B cell (primary cell): ENCODE results near the gene CDC14A. TPM values are rescaled to one million over a fixed set of nuclear protein-coding genes. Genes with fewer than 3 reads are reported as not detected.

ENCODE experiments used
- ATAC-seq: fragments of 200-7000 bp; cut with Tn5 transposase; one replicate; pipeline ENCODE4 v1.10.0; 2021; ENCODE audit warnings: low read depth, mild to moderate bottlenecking, moderate number of reproducible peaks, moderate library complexity
- CTCF ChIA-PET: fragments of 350-600 bp; sonication (Branson Sonifier 250); formaldehyde crosslinking; loops from one replicate; lab custom pipeline; 2021; ENCODE audit warnings: antibody characterized with exemption, inconsistent platforms; lab: Charles Lee
- POLR2A ChIA-PET: fragments of 350-600 bp; sonication (Branson Sonifier 250); formaldehyde crosslinking; loops from one replicate; lab custom pipeline; 2021; ENCODE audit warnings: antibody characterized with exemption; lab: Charles Lee
- DNase-seq: peaks from one replicate; pipeline ENCODE4 v3.0.0; 2013
- H2AFZ ChIP-seq: 2 replicates; pipeline ENCODE4 v1.6.1; 2012; ENCODE audit warnings: mild to moderate bottlenecking, low read depth, low read length; ENCODE audit not compliant: insufficient read depth, poor library complexity, severe bottlenecking
- H3K27ac ChIP-seq, 2 donors: 1 replicate in 1 of 2; 2 replicates in 1 of 2; pipeline ENCODE4 v1.5.1; 2012 to 2013; ENCODE audit warnings: low read length in 2 of 2, mild to moderate bottlenecking in 2 of 2, moderate library complexity in 1 of 2
- H3K27me3 ChIP-seq, 4 experiments: fragments of 200-600 bp in 1 of 4; sonication (generic) in 1 of 4; replicated peaks in 1 of 4; 1 replicate in 2 of 4; 2 replicates in 2 of 4; pipeline versions ENCODE4 v1.6.1 to v1.7.0; 2013 to 2016; ENCODE audit warnings: low read length in 3 of 4, mild to moderate bottlenecking in 2 of 4, mixed read lengths in 1 of 4, moderate library complexity in 1 of 4; ENCODE audit not compliant: insufficient read depth in 4 of 4, control insufficient read depth in 3 of 4; ENCODE audit errors: control extremely low read depth in 1 of 4
- H3K36me3 ChIP-seq, 2 experiments: replicated peaks in 1 of 2; 1 replicate in 1 of 2; 2 replicates in 1 of 2; pipeline versions ENCODE4 v1.6.1 to v1.7.1; 2013; ENCODE audit warnings: low read length in 1 of 2; ENCODE audit not compliant: insufficient read depth in 2 of 2, control insufficient read depth in 1 of 2; ENCODE audit errors: control extremely low read depth in 1 of 2, extremely low read depth in 1 of 2
- H3K4me1 ChIP-seq, 2 donors: fragments of 200-600 bp in 1 of 2; sonication (generic) in 1 of 2; 1 replicate in 1 of 2; 2 replicates in 1 of 2; pipeline versions ENCODE4 v1.5.1 to v1.6.1; 2013 to 2017; ENCODE audit warnings: low read length in 2 of 2; ENCODE audit not compliant: control insufficient read depth in 2 of 2, insufficient read depth in 2 of 2
- H3K4me2 ChIP-seq: replicated peaks from 2 replicates; pipeline ENCODE3; 2012; ENCODE audit warnings: mild to moderate bottlenecking, low read depth, low read length; ENCODE audit not compliant: poor library complexity, severe bottlenecking
- H3K4me3 ChIP-seq, 5 experiments: fragments of 200-600 bp in 1 of 5; sonication (generic) in 1 of 5; 1 replicate in 3 of 5; 2 replicates in 2 of 5; pipeline versions ENCODE4 v1.5.1 to v1.7.0; 2011 to 2016; ENCODE audit warnings: low read length in 4 of 5, mild to moderate bottlenecking in 4 of 5, low read depth in 2 of 5, control low read depth in 1 of 5, moderate library complexity in 1 of 5; ENCODE audit not compliant: insufficient read depth in 1 of 5; ENCODE audit errors: control extremely low read depth in 1 of 5, extremely low read depth in 1 of 5
- H3K79me2 ChIP-seq: fragments of 200-600 bp; sonication (generic); one replicate; pipeline ENCODE4 v1.6.0; 2016; ENCODE audit warnings: low read length; ENCODE audit not compliant: control insufficient read depth, insufficient read depth
- H3K9ac ChIP-seq: fragments of 200-600 bp; sonication (generic); 2 replicates; pipeline ENCODE4 v1.6.1; 2017; ENCODE audit warnings: mild to moderate bottlenecking, low read length, moderate library complexity
- H3K9me3 ChIP-seq, 3 donors: one replicate each; pipeline versions ENCODE4 v1.6.1 to v1.7.1; 2013; ENCODE audit warnings: low read length in 2 of 3; ENCODE audit not compliant: control insufficient read depth in 2 of 3, insufficient read depth in 1 of 3; ENCODE audit errors: control extremely low read depth in 1 of 3
- H4K20me1 ChIP-seq: 2 replicates; pipeline ENCODE4 v1.6.0; 2012; ENCODE audit warnings: mild to moderate bottlenecking, low read length; ENCODE audit not compliant: insufficient read depth, control insufficient read depth, poor library complexity, severe bottlenecking
- H3K27ac Mint-ChIP-seq: one replicate; pipeline ENCODE4 v1.8.0; 2021; ENCODE audit warnings: mixed read lengths
- H3K27me3 Mint-ChIP-seq: one replicate; pipeline ENCODE4 v1.8.0; 2021; ENCODE audit warnings: mixed read lengths
- H3K4me1 Mint-ChIP-seq: one replicate; pipeline ENCODE4 v1.8.0; 2021; ENCODE audit warnings: mixed read lengths
- H3K4me3 Mint-ChIP-seq: one replicate; pipeline ENCODE4 v1.8.0; 2021; ENCODE audit warnings: mixed read lengths
- H3K9me3 Mint-ChIP-seq: one replicate; pipeline ENCODE4 v1.8.0; 2022; ENCODE audit warnings: mixed read lengths; ENCODE audit not compliant: insufficient read depth
- EZH2 ChIP-seq: IDR thresholded peaks from 2 replicates; pipeline ENCODE4 v1.6.1; 2012; ENCODE audit warnings: borderline replicate concordance, low read depth, mild to moderate bottlenecking, moderate library complexity, low read length; ENCODE audit not compliant: insufficient read depth, poor library complexity, severe bottlenecking
- WGBS: methylation state at CpG from one replicate; pipeline ENCODE4 v1.1.5; 2013; ENCODE audit warnings: missing lambda C conversion rate; ENCODE audit not compliant: insufficient coverage; 5-methylcytosine and 5-hydroxymethylcytosine counted together
- intact Hi-C: fragments of 100-400 bp; cut with micrococcal nuclease; formaldehyde crosslinking; loops from one replicate; pipeline ENCODE4 v1.10.0; 2022
- polyA plus RNA-seq: library from polyadenylated mRNA; depleted of rRNA; stranded (reverse); fragments of >200 nt; gene quantifications from 2 replicates; pipeline ENCODE4 v1.2.3, GENCODE V29; 2012
- total RNA-seq, 2 donors: library from RNA; stranded (reverse); fragments of 120-200 nt in 1 of 2; gene quantifications; 1 replicate in 1 of 2; 2 replicates in 1 of 2; pipeline versions ENCODE4 v1.2.3 to v1.2.4, GENCODE V29; 2013 to 2022
- TF ChIP-seq, protein P1 (sequence below): fragments of 200-600 bp; IDR thresholded peaks from one replicate; pipeline ENCODE4 v1.8.0; 2022; ENCODE audit warnings: antibody characterized with exemption, mild to moderate bottlenecking

CDC14A gene
- total and polyA plus RNA-seq, 2 donors (not counting 1 experiment from before 2014, with no cell fraction given) = 6.1 to 41.7 TPM

DNA sequence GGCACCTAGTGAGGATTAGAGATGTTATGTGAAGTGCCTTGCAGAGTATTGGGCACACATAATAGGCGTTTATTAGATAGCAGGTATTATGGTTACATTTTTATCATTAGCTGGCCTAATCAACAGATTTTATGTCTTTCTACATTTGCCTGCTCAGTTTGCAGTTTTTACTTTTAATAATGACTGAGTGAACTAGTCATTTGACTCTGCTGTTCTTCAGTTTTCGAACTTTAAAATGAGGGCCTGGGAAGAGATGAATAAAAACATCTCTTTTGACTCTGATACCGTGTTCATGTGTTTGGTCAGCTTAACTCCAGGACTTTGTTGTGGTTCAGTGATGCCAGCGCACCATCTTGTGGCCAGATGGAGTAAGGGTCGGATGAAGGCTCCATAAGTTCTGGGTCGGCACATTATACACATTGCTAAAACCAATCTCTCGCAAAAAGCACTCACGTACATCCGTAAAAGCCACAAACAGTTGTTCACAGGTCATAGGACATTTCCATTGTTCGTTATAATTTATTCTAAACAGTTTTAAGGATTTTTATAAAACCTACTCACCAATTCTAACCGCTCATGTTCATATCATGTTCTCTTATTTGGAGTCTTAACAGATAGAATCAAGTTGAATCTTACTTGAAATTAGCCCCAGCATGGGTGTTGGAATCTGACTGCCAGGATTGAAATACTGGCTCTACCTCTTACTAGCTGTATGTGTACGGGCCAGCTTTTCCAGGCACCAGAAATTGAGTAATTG, 107.2 kb downstream of the CDC14A start:
- Mint-ChIP-seq H3K4me3 (no peak overlapping the region), H3K27ac (peak overlapping the region; percentile 2), H3K4me1 (peaks cover 18% of the 10 kb centered on the region), H3K9me3 (no peaks in the 10 kb centered on the region), H3K27me3 (no peaks in the 10 kb centered on the region)
- DNase-seq = peak; percentile 73
- Histone ChIP-seq H3K4me3 (no peak overlapping the region), H3K27ac (no peak overlapping the region), H3K4me1 (peaks cover 13 to 17% of the 10 kb centered on the region in 2 donors), H2AFZ (peak overlapping the region; percentile 31), H3K4me2 (no peak overlapping the region), H3K36me3 (peaks cover 0 to 2% of the 10 kb centered on the region in 2 experiments), H4K20me1 (no peaks in the 10 kb centered on the region), H3K79me2 (no peaks in the 10 kb centered on the region), H3K9me3 (no peaks in the 10 kb centered on the region), H3K27me3 (no peaks in the 10 kb centered on the region), H3K9ac (no peak overlapping the region)
- ATAC-seq = peak; percentile 80
- POLR2A ChIA-PET = interaction anchor here (0.7 kb wide), 1 partner anchor 9 kb away, joined by 3 read pairs; no protein-coding TSS in a partner anchor
- 17% methylated on average over 1 of the region's 12 CpGs for WGBS
- TF ChIP-seq, protein P1, sequence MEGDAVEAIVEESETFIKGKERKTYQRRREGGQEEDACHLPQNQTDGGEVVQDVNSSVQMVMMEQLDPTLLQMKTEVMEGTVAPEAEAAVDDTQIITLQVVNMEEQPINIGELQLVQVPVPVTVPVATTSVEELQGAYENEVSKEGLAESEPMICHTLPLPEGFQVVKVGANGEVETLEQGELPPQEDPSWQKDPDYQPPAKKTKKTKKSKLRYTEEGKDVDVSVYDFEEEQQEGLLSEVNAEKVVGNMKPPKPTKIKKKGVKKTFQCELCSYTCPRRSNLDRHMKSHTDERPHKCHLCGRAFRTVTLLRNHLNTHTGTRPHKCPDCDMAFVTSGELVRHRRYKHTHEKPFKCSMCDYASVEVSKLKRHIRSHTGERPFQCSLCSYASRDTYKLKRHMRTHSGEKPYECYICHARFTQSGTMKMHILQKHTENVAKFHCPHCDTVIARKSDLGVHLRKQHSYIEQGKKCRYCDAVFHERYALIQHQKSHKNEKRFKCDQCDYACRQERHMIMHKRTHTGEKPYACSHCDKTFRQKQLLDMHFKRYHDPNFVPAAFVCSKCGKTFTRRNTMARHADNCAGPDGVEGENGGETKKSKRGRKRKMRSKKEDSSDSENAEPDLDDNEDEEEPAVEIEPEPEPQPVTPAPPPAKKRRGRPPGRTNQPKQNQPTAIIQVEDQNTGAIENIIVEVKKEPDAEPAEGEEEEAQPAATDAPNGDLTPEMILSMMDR = peak; percentile 85
- no peak for TF ChIP-seq EZH2
- CTCF ChIA-PET = interaction anchor here (0.6 to 4.5 kb wide), 52 partner anchors 8 to 1279 kb away, joined by 3 to 35 read pairs (median 4); partner anchors contain the start of genes CDC14A, RTCA, SASS6 and SLC35A3
- intact Hi-C loops = loop anchor here (2.0 to 10.0 kb wide), 4 partner anchors 101 to 425 kb away; partner anchors contain the start of genes SASS6 and TRMT13

DNA sequence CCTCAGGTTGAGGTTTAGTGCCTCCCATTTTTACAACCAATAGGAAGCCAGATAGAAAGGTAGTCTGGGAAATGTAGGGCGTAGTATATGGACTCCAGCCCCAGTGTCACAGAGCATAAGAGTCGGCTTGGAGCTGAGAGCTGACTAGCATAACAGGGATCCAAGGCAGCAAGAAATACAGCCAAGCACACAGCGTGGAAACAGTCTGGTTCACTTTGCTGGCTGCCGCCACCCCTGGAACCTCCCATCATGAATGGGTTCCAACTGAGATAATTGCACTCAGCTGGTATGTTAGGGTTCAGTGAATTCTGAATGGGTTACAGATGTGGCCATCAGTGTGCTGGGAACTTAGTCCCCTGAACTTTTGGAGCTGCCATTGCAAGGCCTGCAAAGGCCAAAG, 108.9 kb downstream of the CDC14A start:
- no peaks in the 10 kb centered on the region for H3K27me3 ChIP-seq
- H3K4me1 ChIP-seq = peaks cover 13 to 17% of the 10 kb centered on the region in 2 donors
- no peak for ATAC-seq
- H3K9ac ChIP-seq = no peak overlapping the region
- H3K27ac ChIP-seq = no peak overlapping the region
- no peaks in the 10 kb centered on the region for H3K9me3 ChIP-seq
- no peak overlapping the region for H3K4me2 ChIP-seq
- ChIA-PET POLR2A (no interaction called here), CTCF (interaction anchor here (1.0 to 4.5 kb wide), 11 partner anchors 37 to 657 kb away, joined by 3 to 35 read pairs (median 5); partner anchors contain the start of genes EXTL2 and SLC30A7)
- Mint-ChIP-seq H3K27me3 (no peaks in the 10 kb centered on the region), H3K9me3 (no peaks in the 10 kb centered on the region), H3K4me1 (peaks cover 19% of the 10 kb centered on the region), H3K4me3 (no peak overlapping the region), H3K27ac (no peak overlapping the region)
- intact Hi-C loops = no loop called here
- DNase-seq = no peak
- no peak overlapping the region for H3K4me3 ChIP-seq
- TF ChIP-seq EZH2 = no peak
- TF ChIP-seq, protein P1 = no peak
- H3K36me3 ChIP-seq = peaks cover 0 to 2% of the 10 kb centered on the region in 2 experiments
- no peak overlapping the region for H2AFZ ChIP-seq
- WGBS = 96% methylated on average over 4 of the region's 4 CpGs
- H3K79me2 ChIP-seq = no peaks in the 10 kb centered on the region
- no peaks in the 10 kb centered on the region for H4K20me1 ChIP-seq
